GM19467 (cell line): Measurements from ENCODE around the gene PALM.
"Not testable (repeated sequence)": the region's sequence is repeated elsewhere in the genome, so short reads cannot be mapped to it uniquely, and the experiment has no call there.

Experiments
- ATAC-seq: cut with Tn5 transposase; IDR thresholded peaks from one replicate; pipeline ENCODE4 v1.9.1; 2021; ENCODE audit warnings: mild to moderate bottlenecking, moderate library complexity; ENCODE audit not compliant: unreplicated experiment

The PALM gene

GRCh38 chr19:703651-704446 lies 4.9 kb upstream of the PALM start:
- no peak for ATAC-seq

GRCh38 chr19:704447-704741 lies 4.3 kb upstream of the PALM start:
- no peak for ATAC-seq

GRCh38 chr19:709196-709964 lies 645 bp downstream of the PALM start:
- ATAC-seq = no peak

GRCh38 chr19:709965-710571 lies 1.3 kb downstream of the PALM start:
- no peak for ATAC-seq

GRCh38 chr19:710767-711166 lies 2.0 kb downstream of the PALM start:
- ATAC-seq = no peak

GRCh38 chr19:711254-711653 lies 2.5 kb downstream of the PALM start:
- no peak for ATAC-seq

GRCh38 chr19:715347-715746 lies 6.6 kb downstream of the PALM start:
- no peak for ATAC-seq

GRCh38 chr19:718251-718951 lies 9.7 kb downstream of the PALM start:
- ATAC-seq = no peak

GRCh38 chr19:718991-719512 lies 10.3 kb downstream of the PALM start:
- ATAC-seq = no peak

GRCh38 chr19:719636-720344 lies 11.1 kb downstream of the PALM start:
- ATAC-seq = no peak

GRCh38 chr19:720345-721160 lies 11.8 kb downstream of the PALM start:
- no peak for ATAC-seq

GRCh38 chr19:722553-723101 lies 13.9 kb downstream of the PALM start:
- no peak for ATAC-seq

GRCh38 chr19:723247-723646 lies 14.5 kb downstream of the PALM start:
- ATAC-seq = no peak

- ATAC-seq = no peak
Observed at GRCh38 chr19:723714-724113, 15.0 kb downstream of the PALM start.

GRCh38 chr19:725461-726089 lies 16.8 kb downstream of the PALM start:
- no peak for ATAC-seq

GRCh38 chr19:726993-727956 lies 18.5 kb downstream of the PALM start:
- ATAC-seq = no peak

GRCh38 chr19:728011-728410 lies 19.3 kb downstream of the PALM start:
- ATAC-seq = no peak

GRCh38 chr19:729564-729963 lies 20.8 kb downstream of the PALM start:
- ATAC-seq = not testable (repeated sequence)
